OCI-LY1 (cell line): ENCODE data around the gene MANEA.

Experiments used
- H2AFZ ChIP-seq: fragments of 200-600 bp; sonication (generic), shearing (Covaris generic); 2 replicates; pipeline ENCODE4 v1.6.0; 2014; ENCODE audit warnings: antibody characterized with exemption, mild to moderate bottlenecking, low read length
- H3F3A ChIP-seq: fragments of 200-600 bp; sonication (generic), shearing (Covaris generic); 2 replicates; pipeline ENCODE4 v1.6.0; 2014; ENCODE audit warnings: mild to moderate bottlenecking, antibody characterized with exemption, low read length, moderate library complexity; ENCODE audit not compliant: insufficient read depth
- H3K27ac ChIP-seq: fragments of 200-600 bp; sonication (generic); 2 replicates; pipeline ENCODE4 v1.5.1; 2014; ENCODE audit warnings: low read length, mixed run types, mild to moderate bottlenecking, low read depth; ENCODE audit not compliant: poor library complexity, severe bottlenecking
- H3K27me3 ChIP-seq: fragments of 200-600 bp; sonication (generic); 2 replicates; pipeline ENCODE4 v1.6.0; 2014; ENCODE audit warnings: antibody characterized with exemption, mild to moderate bottlenecking, low read length, moderate library complexity; ENCODE audit not compliant: insufficient read depth
- H3K36me3 ChIP-seq: fragments of 200-600 bp; sonication (generic); 2 replicates; pipeline ENCODE4 v1.6.1; 2014; ENCODE audit warnings: mild to moderate bottlenecking, antibody characterized with exemption, low read length, moderate library complexity, mixed read lengths; ENCODE audit not compliant: insufficient read depth
- H3K4me1 ChIP-seq: fragments of 200-600 bp; sonication (generic); 2 replicates; pipeline ENCODE4 v1.5.1; 2014; ENCODE audit warnings: mild to moderate bottlenecking, low read length, moderate library complexity; ENCODE audit not compliant: insufficient read depth, severe bottlenecking
- H3K4me2 ChIP-seq: fragments of 200-600 bp; sonication (generic), shearing (Covaris generic); 2 replicates; pipeline ENCODE4 v1.6.1; 2014; ENCODE audit warnings: low read length
- H3K4me3 ChIP-seq: fragments of 200-600 bp; sonication (generic); 2 replicates; pipeline ENCODE4 v1.5.1; 2014; ENCODE audit warnings: low read length, low read depth, mild to moderate bottlenecking, mixed read lengths; ENCODE audit not compliant: poor library complexity, severe bottlenecking
- H3K79me2 ChIP-seq: fragments of 200-600 bp; shearing (Covaris generic); 2 replicates; pipeline ENCODE4 v1.6.1; 2016; ENCODE audit warnings: mixed run types, low read length, mixed read lengths; ENCODE audit not compliant: insufficient read depth
- H3K9ac ChIP-seq: fragments of 200-600 bp; sonication (generic), shearing (Covaris generic); 2 replicates; pipeline ENCODE4 v1.6.1; 2014; ENCODE audit warnings: mild to moderate bottlenecking, low read length, mixed read lengths
- H3K9me2 ChIP-seq: fragments of 200-600 bp; sonication (generic), shearing (Covaris generic); 2 replicates; pipeline ENCODE4 v1.6.1; 2014; ENCODE audit warnings: low read depth, mild to moderate bottlenecking, low read length, mixed read lengths
- H3K9me3 ChIP-seq: fragments of 200-600 bp; shearing (Covaris generic); 2 replicates; pipeline ENCODE4 v1.6.1; 2014; ENCODE audit warnings: low read length, mixed read lengths
- H4K20me1 ChIP-seq: fragments of 200-600 bp; sonication (generic), shearing (Covaris generic); 2 replicates; pipeline ENCODE4 v1.6.0; 2016; ENCODE audit warnings: mild to moderate bottlenecking, low read length; ENCODE audit not compliant: insufficient read depth
- EZH2 ChIP-seq: fragments of 200-600 bp; sonication (generic), shearing (Covaris generic); IDR thresholded peaks from 2 replicates; pipeline ENCODE4 v1.8.0; 2017; ENCODE audit warnings: borderline replicate concordance, mixed run types, mild to moderate bottlenecking, antibody characterized with exemption, low read length, moderate library complexity, mixed read lengths
- TF ChIP-seq, protein P1 (sequence below): fragments of 200-600 bp; sonication (generic), shearing (Covaris generic); IDR thresholded peaks from 2 replicates; pipeline ENCODE4 v1.5.1; 2017; ENCODE audit warnings: mild to moderate bottlenecking, antibody characterized with exemption, low read length, moderate library complexity, mixed read lengths

Gene MANEA

DNA sequence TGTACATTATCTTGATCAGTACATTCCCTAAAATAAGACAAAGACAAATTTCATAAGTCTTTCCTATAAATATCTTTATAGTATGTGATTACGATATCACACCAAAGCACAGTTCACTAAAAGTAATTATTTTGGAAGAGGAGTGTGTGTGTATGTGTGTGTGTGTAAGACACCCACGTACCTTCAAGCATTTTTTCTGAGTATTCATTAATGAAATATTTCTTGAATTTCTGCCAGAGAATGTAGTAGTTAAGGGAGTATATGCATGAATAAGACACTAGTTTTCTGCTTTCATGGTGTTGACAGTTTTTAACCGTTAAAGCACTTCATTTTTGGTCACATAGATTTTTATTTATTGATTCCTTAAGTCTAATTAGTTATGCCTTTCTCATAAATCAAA is 36.8 kb downstream of the MANEA start:
- TF ChIP-seq, protein P1, sequence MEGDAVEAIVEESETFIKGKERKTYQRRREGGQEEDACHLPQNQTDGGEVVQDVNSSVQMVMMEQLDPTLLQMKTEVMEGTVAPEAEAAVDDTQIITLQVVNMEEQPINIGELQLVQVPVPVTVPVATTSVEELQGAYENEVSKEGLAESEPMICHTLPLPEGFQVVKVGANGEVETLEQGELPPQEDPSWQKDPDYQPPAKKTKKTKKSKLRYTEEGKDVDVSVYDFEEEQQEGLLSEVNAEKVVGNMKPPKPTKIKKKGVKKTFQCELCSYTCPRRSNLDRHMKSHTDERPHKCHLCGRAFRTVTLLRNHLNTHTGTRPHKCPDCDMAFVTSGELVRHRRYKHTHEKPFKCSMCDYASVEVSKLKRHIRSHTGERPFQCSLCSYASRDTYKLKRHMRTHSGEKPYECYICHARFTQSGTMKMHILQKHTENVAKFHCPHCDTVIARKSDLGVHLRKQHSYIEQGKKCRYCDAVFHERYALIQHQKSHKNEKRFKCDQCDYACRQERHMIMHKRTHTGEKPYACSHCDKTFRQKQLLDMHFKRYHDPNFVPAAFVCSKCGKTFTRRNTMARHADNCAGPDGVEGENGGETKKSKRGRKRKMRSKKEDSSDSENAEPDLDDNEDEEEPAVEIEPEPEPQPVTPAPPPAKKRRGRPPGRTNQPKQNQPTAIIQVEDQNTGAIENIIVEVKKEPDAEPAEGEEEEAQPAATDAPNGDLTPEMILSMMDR: no peak
- no peak for TF ChIP-seq EZH2
- no peaks in the 10 kb centered on the region for H3K79me2 ChIP-seq
- H3K4me1 ChIP-seq: no peaks in the 10 kb centered on the region
- no peak overlapping the region for H2AFZ ChIP-seq
- H3F3A ChIP-seq: no peaks in the 10 kb centered on the region
- no peak overlapping the region for H3K4me3 ChIP-seq
- H3K4me2 ChIP-seq: no peak overlapping the region
- H3K27me3 ChIP-seq: no peaks in the 10 kb centered on the region
- H3K9ac ChIP-seq: no peak overlapping the region
- H3K27ac ChIP-seq: no peak overlapping the region
- no peaks in the 10 kb centered on the region for H3K9me3 ChIP-seq
- H4K20me1 ChIP-seq: no peaks in the 10 kb centered on the region
- H3K36me3 ChIP-seq: no peaks in the 10 kb centered on the region
- H3K9me2 ChIP-seq: no peaks in the 10 kb centered on the region

DNA sequence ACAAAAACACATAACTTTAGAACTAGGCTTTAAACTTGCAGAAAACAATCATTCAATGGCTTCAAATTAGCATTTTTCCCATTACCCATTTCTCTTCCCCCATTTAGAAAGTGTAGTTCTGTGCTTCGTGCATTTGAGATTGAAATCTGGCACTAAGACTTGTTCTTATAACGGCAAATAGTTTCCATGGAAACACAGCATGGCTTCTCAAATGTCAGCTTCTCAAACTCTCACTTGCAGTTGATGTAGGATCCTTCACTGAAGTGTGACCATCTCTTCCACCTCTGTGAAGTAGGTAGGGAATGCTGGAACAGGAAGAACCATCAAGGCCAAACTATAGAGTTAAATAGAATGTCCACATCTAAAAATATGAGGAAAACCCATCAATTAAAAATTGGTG is 52.2 kb downstream of the MANEA start:
- Histone ChIP-seq H3K27me3 (no peaks in the 10 kb centered on the region), H2AFZ (no peak overlapping the region), H3K9me3 (no peaks in the 10 kb centered on the region), H3K27ac (no peak overlapping the region), H3K4me3 (no peak overlapping the region), H3K9ac (no peak overlapping the region), H3K4me1 (no peaks in the 10 kb centered on the region), H3K4me2 (no peak overlapping the region), H3K36me3 (no peaks in the 10 kb centered on the region), H3F3A (no peaks in the 10 kb centered on the region), H3K79me2 (no peaks in the 10 kb centered on the region), H3K9me2 (no peaks in the 10 kb centered on the region), H4K20me1 (no peaks in the 10 kb centered on the region)
- TF ChIP-seq, protein P1: no peak
- TF ChIP-seq EZH2: no peak

DNA sequence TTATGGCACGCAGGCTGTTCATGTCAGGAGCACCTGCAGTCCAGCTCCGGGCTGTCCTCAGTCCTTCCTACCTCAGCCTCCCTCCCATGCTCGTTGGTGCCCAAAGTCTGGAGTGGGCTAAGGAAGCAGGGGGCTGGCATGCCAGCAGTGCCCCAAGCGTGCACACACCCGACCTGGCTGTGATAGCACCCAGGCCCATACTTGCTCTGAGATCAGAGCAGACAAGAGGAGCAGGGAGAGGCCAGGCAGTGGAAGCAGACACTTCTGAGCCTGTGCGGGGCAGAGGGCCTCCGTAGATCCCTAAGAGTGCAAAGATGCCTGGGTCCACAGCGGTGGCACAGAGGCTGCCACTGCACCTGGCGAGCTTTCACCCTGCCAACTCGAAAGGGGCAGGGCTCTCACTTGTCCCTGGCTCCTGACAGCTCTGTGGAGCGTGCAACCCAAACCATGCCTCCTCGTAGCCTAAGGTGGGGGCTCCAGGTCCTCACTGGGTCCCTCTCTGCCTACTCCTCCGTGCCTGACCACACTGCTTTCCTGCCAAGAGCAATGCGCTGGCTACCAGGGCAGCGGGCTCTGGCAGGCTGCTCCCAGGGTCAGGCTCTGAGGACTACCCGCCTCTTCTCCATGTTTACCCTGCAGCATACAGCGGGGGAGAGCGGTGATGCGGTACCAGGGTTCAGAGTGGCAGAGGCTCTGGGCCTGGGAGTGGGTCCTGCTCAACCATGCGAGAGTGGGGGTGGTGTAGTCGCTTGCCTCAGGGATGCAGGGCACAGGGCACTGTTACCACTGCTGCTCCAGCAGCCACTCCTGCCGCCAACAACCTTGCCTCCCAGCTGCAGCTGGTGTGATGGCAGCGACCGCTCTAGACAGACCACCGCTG is 59.5 kb downstream of the MANEA start:
- Histone ChIP-seq H2AFZ (no peak overlapping the region), H3K27ac (no peak overlapping the region), H3K79me2 (no peaks in the 10 kb centered on the region), H3K9me2 (no peaks in the 10 kb centered on the region), H3K4me1 (no peaks in the 10 kb centered on the region), H3K9ac (no peak overlapping the region), H3K27me3 (no peaks in the 10 kb centered on the region), H3K9me3 (no peaks in the 10 kb centered on the region), H3K4me3 (no peak overlapping the region), H3F3A (no peaks in the 10 kb centered on the region), H4K20me1 (no peaks in the 10 kb centered on the region), H3K36me3 (no peaks in the 10 kb centered on the region), H3K4me2 (no peak overlapping the region)
- no peak for TF ChIP-seq EZH2
- TF ChIP-seq, protein P1: no peak
